Activated naive CD8-positive, alpha-beta T cell treated with anti-CD3 and anti-CD28 coated beads, Interleukin-2, amount 50 U/mL, for 24 hours (primary cell): Measurements from ENCODE around the gene FGF2.
"Not testable (repeated sequence)": the region's sequence is repeated elsewhere in the genome, so short reads cannot be mapped to it uniquely, and the experiment has no call there.

Experiments used
- ATAC-seq: fragments of 150-1000 bp; cut with Tn5 transposase; one replicate; pipeline ENCODE4 v1.10.0; 2021
- DNase-seq: peaks from one replicate; pipeline ENCODE4 v3.0.0; 2021
- H3K27ac Mint-ChIP-seq: one replicate; pipeline ENCODE4 v1.8.0; 2021; ENCODE audit warnings: mild to moderate bottlenecking, mixed read lengths
- H3K27me3 Mint-ChIP-seq: one replicate; pipeline ENCODE4 v1.8.0; 2021; ENCODE audit warnings: mixed read lengths
- H3K36me3 Mint-ChIP-seq: one replicate; pipeline ENCODE4 v1.8.0; 2021; ENCODE audit warnings: low read depth, mixed read lengths
- H3K4me1 Mint-ChIP-seq: one replicate; pipeline ENCODE4 v1.8.0; 2021; ENCODE audit warnings: mixed read lengths
- H3K4me3 Mint-ChIP-seq: one replicate; pipeline ENCODE4 v1.8.0; 2021; ENCODE audit warnings: mild to moderate bottlenecking, moderate library complexity, mixed read lengths
- H3K9me3 Mint-ChIP-seq: one replicate; pipeline ENCODE4 v1.8.0; 2021; ENCODE audit warnings: mixed read lengths

FGF2 gene

GRCh38 chr4:122798101-122798500 lies 28.5 kb upstream of the FGF2 start:
- H3K4me3 Mint-ChIP-seq: no peak overlapping the region

GRCh38 chr4:122798917-122799316 lies 27.7 kb upstream of the FGF2 start:
- Mint-ChIP-seq H3K4me3 (no peak overlapping the region), H3K27ac (no peak overlapping the region), H3K27me3 (no peaks in the 10 kb centered on the region), H3K9me3 (no peaks in the 10 kb centered on the region), H3K4me1 (peaks cover 2% of the 10 kb centered on the region), H3K36me3 (no peaks in the 10 kb centered on the region)
- DNase-seq (no peak), ATAC-seq (no peak)

More at GRCh38 chr4:122798101-122798500, 28.5 kb upstream of the FGF2 start:
- peaks cover 2% of the 10 kb centered on the region for H3K4me1 Mint-ChIP-seq
- no peaks in the 10 kb centered on the region for H3K27me3 Mint-ChIP-seq
- ATAC-seq (no peak), DNase-seq (no peak)
- no peak overlapping the region for H3K27ac Mint-ChIP-seq
- H3K9me3 Mint-ChIP-seq: no peaks in the 10 kb centered on the region
- H3K36me3 Mint-ChIP-seq: no peaks in the 10 kb centered on the region

GRCh38 chr4:122803788-122804208 lies 22.8 kb upstream of the FGF2 start:
- no peaks in the 10 kb centered on the region for H3K27me3 Mint-ChIP-seq
- H3K4me1 Mint-ChIP-seq: no peaks in the 10 kb centered on the region
- H3K9me3 Mint-ChIP-seq: no peaks in the 10 kb centered on the region
- no peak for ATAC-seq
- no peak for DNase-seq
- no peak overlapping the region for H3K4me3 Mint-ChIP-seq
- no peak overlapping the region for H3K27ac Mint-ChIP-seq
- no peaks in the 10 kb centered on the region for H3K36me3 Mint-ChIP-seq

GRCh38 chr4:122806981-122807679 lies 19.5 kb upstream of the FGF2 start:
- Mint-ChIP-seq H3K27me3 (peaks cover 2% of the 10 kb centered on the region), H3K27ac (no peak overlapping the region), H3K4me1 (no peaks in the 10 kb centered on the region), H3K36me3 (no peaks in the 10 kb centered on the region), H3K9me3 (no peaks in the 10 kb centered on the region), H3K4me3 (no peak overlapping the region)
- ATAC-seq (no peak), DNase-seq (no peak)

- no peaks in the 10 kb centered on the region for H3K9me3 Mint-ChIP-seq
- ATAC-seq (no peak), DNase-seq (no peak)
- no peak overlapping the region for H3K4me3 Mint-ChIP-seq
- H3K4me1 Mint-ChIP-seq: peaks cover 5% of the 10 kb centered on the region
- no peaks in the 10 kb centered on the region for H3K36me3 Mint-ChIP-seq
- peaks cover 6% of the 10 kb centered on the region for H3K27me3 Mint-ChIP-seq
- H3K27ac Mint-ChIP-seq: no peak overlapping the region
Observed at GRCh38 chr4:122810669-122811068, 16.0 kb upstream of the FGF2 start.

- H3K27me3 Mint-ChIP-seq, H3K4me1 Mint-ChIP-seq, DNase-seq, H3K27ac Mint-ChIP-seq, ATAC-seq, H3K9me3 Mint-ChIP-seq, H3K36me3 Mint-ChIP-seq, H3K4me3 Mint-ChIP-seq: not testable (repeated sequence)
Observed at GRCh38 chr4:122811781-122812180, 14.8 kb upstream of the FGF2 start.

- H3K27me3 Mint-ChIP-seq, H3K9me3 Mint-ChIP-seq, H3K27ac Mint-ChIP-seq, ATAC-seq, H3K4me3 Mint-ChIP-seq, DNase-seq, H3K4me1 Mint-ChIP-seq, H3K36me3 Mint-ChIP-seq: not testable (repeated sequence)
Observed at GRCh38 chr4:122812823-122813222, 13.8 kb upstream of the FGF2 start.

GRCh38 chr4:122814426-122814825 lies 12.2 kb upstream of the FGF2 start:
- Mint-ChIP-seq H3K27me3 (peaks cover 12% of the 10 kb centered on the region), H3K9me3 (no peaks in the 10 kb centered on the region), H3K4me1 (peaks cover 5% of the 10 kb centered on the region), H3K36me3 (no peaks in the 10 kb centered on the region), H3K27ac (no peak overlapping the region), H3K4me3 (no peak overlapping the region)
- peak; percentile 69 for ATAC-seq
- no peak for DNase-seq

GRCh38 chr4:122815248-122815647 lies 11.4 kb upstream of the FGF2 start:
- Mint-ChIP-seq H3K4me3 (no peak overlapping the region), H3K4me1 (peaks cover 5% of the 10 kb centered on the region), H3K27me3 (peaks cover 19% of the 10 kb centered on the region), H3K27ac (no peak overlapping the region), H3K36me3 (no peaks in the 10 kb centered on the region), H3K9me3 (no peaks in the 10 kb centered on the region)
- ATAC-seq: no peak
- DNase-seq: no peak

GRCh38 chr4:122816476-122816875 lies 10.2 kb upstream of the FGF2 start:
- DNase-seq (no peak), ATAC-seq (no peak)
- peaks cover 22% of the 10 kb centered on the region for H3K27me3 Mint-ChIP-seq
- peaks cover 5% of the 10 kb centered on the region for H3K4me1 Mint-ChIP-seq
- H3K27ac Mint-ChIP-seq: no peak overlapping the region
- no peak overlapping the region for H3K4me3 Mint-ChIP-seq
- no peaks in the 10 kb centered on the region for H3K9me3 Mint-ChIP-seq
- H3K36me3 Mint-ChIP-seq: no peaks in the 10 kb centered on the region

- H3K27me3 Mint-ChIP-seq: peaks cover 42% of the 10 kb centered on the region
- no peak overlapping the region for H3K4me3 Mint-ChIP-seq
- H3K4me1 Mint-ChIP-seq: no peaks in the 10 kb centered on the region
- no peaks in the 10 kb centered on the region for H3K36me3 Mint-ChIP-seq
- DNase-seq (no peak), ATAC-seq (no peak)
- no peaks in the 10 kb centered on the region for H3K9me3 Mint-ChIP-seq
- H3K27ac Mint-ChIP-seq: no peak overlapping the region
Observed at GRCh38 chr4:122819708-122820449, 6.8 kb upstream of the FGF2 start.

- H3K36me3 Mint-ChIP-seq: no peaks in the 10 kb centered on the region
- H3K9me3 Mint-ChIP-seq: no peaks in the 10 kb centered on the region
- no peak for ATAC-seq
- H3K27ac Mint-ChIP-seq: no peak overlapping the region
- H3K4me1 Mint-ChIP-seq: peaks cover under 1% of the 10 kb centered on the region
- peaks cover 53% of the 10 kb centered on the region for H3K27me3 Mint-ChIP-seq
- no peak overlapping the region for H3K4me3 Mint-ChIP-seq
- DNase-seq: no peak
Observed at GRCh38 chr4:122821092-122821491, 5.5 kb upstream of the FGF2 start.

- H3K4me3 Mint-ChIP-seq: no peak overlapping the region
- DNase-seq (no peak), ATAC-seq (no peak)
- H3K36me3 Mint-ChIP-seq: no peaks in the 10 kb centered on the region
- peaks cover 54% of the 10 kb centered on the region for H3K27me3 Mint-ChIP-seq
- H3K27ac Mint-ChIP-seq: no peak overlapping the region
- peaks cover 2% of the 10 kb centered on the region for H3K4me1 Mint-ChIP-seq
- H3K9me3 Mint-ChIP-seq: no peaks in the 10 kb centered on the region
Observed at GRCh38 chr4:122822466-122822865, 4.2 kb upstream of the FGF2 start.

- Mint-ChIP-seq H3K27me3 (peaks cover 64% of the 10 kb centered on the region), H3K27ac (no peak overlapping the region), H3K4me3 (no peak overlapping the region), H3K36me3 (no peaks in the 10 kb centered on the region), H3K4me1 (peaks cover 12% of the 10 kb centered on the region), H3K9me3 (no peaks in the 10 kb centered on the region)
- DNase-seq (no peak), ATAC-seq (no peak)
Observed at GRCh38 chr4:122823476-122823875, 3.2 kb upstream of the FGF2 start.

GRCh38 chr4:122824616-122825015 lies 2.0 kb upstream of the FGF2 start:
- Mint-ChIP-seq H3K9me3 (no peaks in the 10 kb centered on the region), H3K36me3 (no peaks in the 10 kb centered on the region), H3K4me1 (peaks cover 12% of the 10 kb centered on the region), H3K27ac (no peak overlapping the region), H3K4me3 (no peak overlapping the region), H3K27me3 (peaks cover 68% of the 10 kb centered on the region)
- no peak for ATAC-seq
- no peak for DNase-seq
